HCT116 (cell line): ENCODE data around the gene PARP2. TPM values are rescaled to one million over a fixed set of nuclear protein-coding genes. Genes with fewer than 3 reads are reported as not detected.

ENCODE experiments used
- ATAC-seq: fragments of 200-7000 bp; cut with Tn5 transposase; 2 replicates; pipeline ENCODE4 v1.9.1; 2020; ENCODE audit warnings: mild to moderate bottlenecking, moderate library complexity
- BruUV-seq: library from RNA; stranded (reverse); fragments of 400-500 nt; replicated peaks from 2 replicates; lab custom pipeline; 2021; lab: Mats Ljungman, UMichigan
- CTCF ChIA-PET: fragments of 300-600 bp; sonication (Branson Sonifier 250); formaldehyde crosslinking; loops from one replicate; lab custom pipeline; 2021; ENCODE audit warnings: antibody characterized with exemption; lab: Charles Lee
- POLR2A ChIA-PET: fragments of 300-600, 350-600 bp; sonication (Branson Sonifier 250); formaldehyde crosslinking; loops from one replicate; lab custom pipeline; 2021; ENCODE audit warnings: antibody characterized with exemption; lab: Charles Lee
- RAD21 ChIA-PET, 2 experiments: fragments of 300-600 bp; sonication (Branson Sonifier 250); formaldehyde crosslinking; loops; one replicate each; lab custom pipeline; 2023; ENCODE audit warnings: low total read pairs in 2 of 2; ENCODE audit not compliant: uncharacterized antibody in 2 of 2, unreplicated experiment in 2 of 2, low non-redundant PET in 1 of 2; lab: Charles Lee
- DNase-seq: peaks from one replicate; pipeline ENCODE4 v3.0.0-alpha.2; 2010; ENCODE audit warnings: low read depth, low spot score
- H2AFZ ChIP-seq: fragments of 200-600 bp; shearing (Covaris generic), sonication (generic); 2 replicates; pipeline ENCODE4 v1.6.1; 2017; ENCODE audit warnings: low read depth, mixed run types, mixed read lengths, antibody characterized with exemption, low read length; ENCODE audit not compliant: poor library complexity, severe bottlenecking
- H3K27ac ChIP-seq: 2 replicates; pipeline ENCODE4 v1.5.1; 2012; ENCODE audit warnings: low read depth, low read length
- H3K27me3 ChIP-seq: fragments of 200-600 bp; sonication (generic); 2 replicates; pipeline ENCODE4 v1.6.1; 2016; ENCODE audit warnings: mixed run types, low read length, mixed read lengths; ENCODE audit not compliant: insufficient read depth
- H3K36me3 ChIP-seq, 2 experiments: fragments of 200-500 bp in 1 of 2; fragments of 200-600 bp in 1 of 2; sonication (Bioruptor generic) in 1 of 2; sonication (generic) in 1 of 2; 2 replicates each; pipeline versions ENCODE4 v1.5.1 to v1.6.1; 2014 to 2016; ENCODE audit warnings: low read length in 2 of 2, inconsistent platforms in 1 of 2, mixed read lengths in 1 of 2, mixed run types in 1 of 2; ENCODE audit not compliant: insufficient read depth in 2 of 2, control insufficient read depth in 1 of 2
- H3K4me1 ChIP-seq, 2 experiments: fragments of 200-600 bp in 1 of 2; sonication (generic) in 1 of 2; 2 replicates each; pipeline versions ENCODE4 v1.5.1 to v1.6.1; 2012 to 2017; ENCODE audit warnings: low read length in 2 of 2, inconsistent platforms in 1 of 2, mild to moderate bottlenecking in 1 of 2, mixed read lengths in 1 of 2, mixed run types in 1 of 2, moderate library complexity in 1 of 2; ENCODE audit not compliant: insufficient read depth in 2 of 2, control insufficient read depth in 1 of 2
- H3K4me2 ChIP-seq: fragments of 200-600 bp; sonication (generic); 2 replicates; pipeline ENCODE4 v1.6.1; 2017; ENCODE audit warnings: mixed run types, low read length, mixed read lengths
- H3K4me3 ChIP-seq, 2 experiments: fragments of 200-600 bp in 1 of 2; sonication (generic) in 1 of 2; replicated peaks in 1 of 2; 2 replicates each; pipeline ENCODE4 v1.5.1; 2011 to 2016; ENCODE audit warnings: low read length in 2 of 2, control low read depth in 1 of 2, low read depth in 1 of 2, mild to moderate bottlenecking in 1 of 2, mixed read lengths in 1 of 2, mixed run types in 1 of 2
- H3K79me2 ChIP-seq: fragments of 200-600 bp; sonication (generic); 2 replicates; pipeline ENCODE4 v1.6.1; 2017; ENCODE audit warnings: mild to moderate bottlenecking, mixed run types, low read length, moderate library complexity, mixed read lengths; ENCODE audit not compliant: insufficient read depth
- H3K9ac ChIP-seq: fragments of 200-600 bp; sonication (generic); 2 replicates; pipeline ENCODE4 v1.6.1; 2016; ENCODE audit warnings: low read length, mixed read lengths
- H3K9me2 ChIP-seq: fragments of 200-600 bp; sonication (generic), shearing (Covaris generic); 2 replicates; pipeline ENCODE4 v1.6.1; 2017; ENCODE audit warnings: mixed run types, mild to moderate bottlenecking, moderate library complexity; ENCODE audit not compliant: insufficient read depth
- H3K9me3 ChIP-seq, 2 experiments: fragments of 200-500 bp in 1 of 2; fragments of 200-600 bp in 1 of 2; sonication (Bioruptor generic) in 1 of 2; sonication (generic) in 1 of 2; 2 replicates each; pipeline ENCODE4 v1.6.1; 2014 to 2017; ENCODE audit warnings: low read length in 2 of 2, mixed read lengths in 2 of 2, inconsistent platforms in 1 of 2, low read depth in 1 of 2, mild to moderate bottlenecking in 1 of 2, mixed run types in 1 of 2, moderate library complexity in 1 of 2; ENCODE audit not compliant: control insufficient read depth in 1 of 2, insufficient read depth in 1 of 2
- H4K20me1 ChIP-seq: fragments of 200-600 bp; sonication (generic), shearing (Covaris generic); 2 replicates; pipeline ENCODE4 v1.6.1; 2017; ENCODE audit warnings: mixed run types, mild to moderate bottlenecking, moderate library complexity; ENCODE audit not compliant: insufficient read depth
- CBX3 ChIP-seq: IDR thresholded peaks from 2 replicates; pipeline ENCODE4 v1.6.1; 2012; ENCODE audit warnings: low read depth
- CTCF ChIP-seq, 3 experiments: fragments of 200-600 bp in 1 of 3; sonication (generic) in 1 of 3; IDR thresholded peaks in 2 of 3; conservative IDR thresholded peaks in 1 of 3; 2 replicates each; pipeline ENCODE4 v1.5.1; 2012 to 2017; ENCODE audit warnings: low read depth in 2 of 3, low read length in 2 of 3, antibody characterized with exemption in 1 of 3, borderline replicate concordance in 1 of 3, control low read depth in 1 of 3, mild to moderate bottlenecking in 1 of 3, mixed read lengths in 1 of 3, mixed run types in 1 of 3, moderate library complexity in 1 of 3; ENCODE audit not compliant: insufficient read depth in 1 of 3
- POLR2A ChIP-seq: IDR thresholded peaks from 2 replicates; pipeline ENCODE4 v1.7.0; 2011; ENCODE audit warnings: borderline replicate concordance; ENCODE audit not compliant: insufficient read depth, insufficient read length; ENCODE audit errors: extremely low read depth
- SP1 ChIP-seq: IDR thresholded peaks from 2 replicates; pipeline ENCODE4 v1.6.1; 2012; ENCODE audit warnings: low read depth
- SRF ChIP-seq: IDR thresholded peaks from 2 replicates; pipeline ENCODE4 v1.6.1; 2012; ENCODE audit warnings: low read depth
- YY1 ChIP-seq: IDR thresholded peaks from 2 replicates; pipeline ENCODE4 v1.6.1; 2011; ENCODE audit warnings: low read length, low read depth, moderate library complexity, mild to moderate bottlenecking; ENCODE audit not compliant: insufficient replicate concordance; ENCODE audit errors: extremely low read depth
- intact Hi-C: fragments of 100-400 bp; cut with micrococcal nuclease; formaldehyde crosslinking; loops from 2 replicates; pipeline ENCODE4 v1.10.0; 2022
- total RNA-seq: library from RNA; stranded (reverse); gene quantifications from one replicate; pipeline ENCODE4 v1.2.1, GENCODE V29; 2021; ENCODE audit not compliant: unreplicated experiment

PARP2 gene
- total RNA-seq, 1 experiment from 2014 or later, result 51.8 TPM

- no peak for TF ChIP-seq YY1
- TF ChIP-seq CBX3, result no peak
- no peak for TF ChIP-seq SRF
- TF ChIP-seq SP1, result no peak
- TF ChIP-seq CTCF (IDR thresholded peaks at IDR 0.05 in 2 of 3, conservative IDR thresholded peaks at IDR 0.05 in 1 of 3; ENCODE audit: borderline replicate concordance in 1 of 3, insufficient read depth in 1 of 3, low read depth in 2 of 3, low read length in 2 of 3), result no peak
- intact Hi-C loops, result no loop called here
- CTCF ChIA-PET, result no interaction called here
- no peak for ATAC-seq
- Histone ChIP-seq H3K9me3 (no peaks in the 10 kb centered on the region), H4K20me1 (peaks cover 6% of the 10 kb centered on the region; the same call in 1 of the 2 replicates), H3K4me2 (peak overlapping the region; percentile 43; the same call in 1 of the 2 replicates), H2AFZ (no peak overlapping the region), H3K79me2 (peaks cover 70% of the 10 kb centered on the region), H3K9me2 (no peaks in the 10 kb centered on the region), H3K4me3 (no peak overlapping the region), H3K4me1 (peaks cover 12 to 22% of the 10 kb centered on the region in 2 experiments), H3K27ac (peak overlapping the region; percentile 19; the same call in 1 of the 2 replicates), H3K36me3 (peaks cover 17 to 36% of the 10 kb centered on the region in 2 experiments), H3K27me3 (no peaks in the 10 kb centered on the region), H3K9ac (no peak overlapping the region)
- BruUV-seq, result TSS peak; percentile 8
- POLR2A ChIA-PET, result interaction anchor here (1.6 to 1.9 kb wide), 2 partner anchors 12 to 130 kb away, joined by 4 to 10 read pairs; partner anchors contain the start of genes PARP2 and PIP4P1
- no peak for DNase-seq
- RAD21 ChIA-PET, result no interaction called here
Observed at GRCh38 chr14:20331053-20331613, 12.3 kb upstream of the PARP2 start.

GRCh38 chr14:20332431-20332787, 11.0 kb upstream of the PARP2 start:
- CTCF ChIA-PET, result interaction anchor here (1.2 to 1.5 kb wide), 2 partner anchors 9 to 83 kb away, joined by 3 read pairs; no protein-coding TSS in a partner anchor
- Histone ChIP-seq H3K27ac (peak overlapping the region; percentile 69), H3K36me3 (peaks cover 10 to 27% of the 10 kb centered on the region in 2 experiments), H3K4me1 (peaks cover 12 to 21% of the 10 kb centered on the region in 2 experiments), H3K79me2 (peaks cover 57% of the 10 kb centered on the region), H3K4me3 (peak overlapping the region; percentile 56 to 83), H3K9me2 (no peaks in the 10 kb centered on the region), H2AFZ (no peak overlapping the region), H3K9me3 (no peaks in the 10 kb centered on the region), H3K4me2 (peak overlapping the region; percentile 79), H4K20me1 (no peaks in the 10 kb centered on the region), H3K27me3 (no peaks in the 10 kb centered on the region), H3K9ac (peak overlapping the region; percentile 90)
- intact Hi-C loops, result no loop called here
- TF ChIP-seq POLR2A, result no peak
- 0 out of 6 replicates have a peak, but pooled peaks of 1 of the 3 experiments have one; percentile 10 for TF ChIP-seq CTCF (IDR thresholded peaks at IDR 0.05 in 2 of 3, conservative IDR thresholded peaks at IDR 0.05 in 1 of 3; ENCODE audit: borderline replicate concordance in 1 of 3, insufficient read depth in 1 of 3, low read depth in 2 of 3, low read length in 2 of 3)
- ATAC-seq (peak; percentile 10; the same call in 1 of the 2 replicates), DNase-seq (no peak)
- POLR2A ChIA-PET, result interaction anchor here (3.0 kb wide), 1 partner anchor 10 kb away, joined by 41 read pairs; the partner anchor contains the start of gene PARP2
- no TSS peak for BruUV-seq
- RAD21 ChIA-PET, result interaction anchor here in 1 of 2 experiments (1.2 kb wide), 1 partner anchor 10 kb away, joined by 5 read pairs; no protein-coding TSS in a partner anchor
